Muscle layer of duodenum (tissue), 2 donors: Measurements from ENCODE around the gene SH3RF2.
A peak's percentile ranks its signal among the peaks of the same experiment; 100 is the strongest.

ENCODE experiments used
- H3K27ac ChIP-seq: one replicate; pipeline ENCODE4 v1.7.0; 2013; ENCODE audit warnings: mild to moderate bottlenecking, low read length
- H3K27me3 ChIP-seq: one replicate; pipeline ENCODE4 v1.7.0; 2013; ENCODE audit warnings: low read depth, mild to moderate bottlenecking, control low read depth, low read length
- H3K36me3 ChIP-seq, 2 donors: one replicate each; pipeline ENCODE4 v1.7.0; 2013; ENCODE audit warnings: low read length in 2 of 2, control low read depth in 1 of 2, mild to moderate bottlenecking in 1 of 2; ENCODE audit not compliant: insufficient read depth in 2 of 2, control insufficient read depth in 1 of 2
- H3K4me1 ChIP-seq, 2 donors: one replicate each; pipeline ENCODE4 v1.7.0; 2013; ENCODE audit warnings: low read length in 2 of 2, mild to moderate bottlenecking in 2 of 2, control low read depth in 1 of 2, moderate library complexity in 1 of 2; ENCODE audit not compliant: insufficient read depth in 2 of 2, control insufficient read depth in 1 of 2
- H3K4me3 ChIP-seq, 2 donors: one replicate each; pipeline ENCODE4 v1.7.0; 2013; ENCODE audit warnings: low read length in 2 of 2, low read depth in 1 of 2, mild to moderate bottlenecking in 1 of 2
- H3K9me3 ChIP-seq, 2 donors: one replicate each; pipeline ENCODE4 v1.7.0; 2013; ENCODE audit warnings: low read length in 2 of 2, control low read depth in 1 of 2, mild to moderate bottlenecking in 1 of 2; ENCODE audit not compliant: control insufficient read depth in 1 of 2
- donor health status: healthy.

SH3RF2 gene

DNA sequence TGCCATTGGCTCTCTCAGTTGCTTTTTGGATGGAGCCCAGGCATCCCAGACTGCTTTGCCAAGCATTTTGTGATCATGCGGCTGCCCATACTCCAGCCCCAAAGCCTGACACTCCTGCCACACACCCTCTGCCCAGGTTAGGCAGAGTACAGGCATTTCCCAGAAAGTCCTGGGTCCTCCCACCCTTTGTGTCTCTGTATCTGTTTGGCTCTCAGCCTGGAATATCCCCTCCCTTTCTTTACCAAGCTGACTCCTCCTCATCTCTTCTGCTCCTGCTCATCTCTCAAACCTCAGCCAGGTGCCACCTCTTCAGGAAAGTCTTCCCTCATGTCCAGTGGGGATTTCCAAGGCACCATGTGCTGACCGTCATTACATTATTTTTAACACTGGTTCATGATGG lies 14.3 kb upstream of the SH3RF2 start:
- H3K27ac ChIP-seq, result no peak overlapping the region
- no peak overlapping the region for H3K4me3 ChIP-seq
- H3K36me3 ChIP-seq, result no peaks in the 10 kb centered on the region

DNA sequence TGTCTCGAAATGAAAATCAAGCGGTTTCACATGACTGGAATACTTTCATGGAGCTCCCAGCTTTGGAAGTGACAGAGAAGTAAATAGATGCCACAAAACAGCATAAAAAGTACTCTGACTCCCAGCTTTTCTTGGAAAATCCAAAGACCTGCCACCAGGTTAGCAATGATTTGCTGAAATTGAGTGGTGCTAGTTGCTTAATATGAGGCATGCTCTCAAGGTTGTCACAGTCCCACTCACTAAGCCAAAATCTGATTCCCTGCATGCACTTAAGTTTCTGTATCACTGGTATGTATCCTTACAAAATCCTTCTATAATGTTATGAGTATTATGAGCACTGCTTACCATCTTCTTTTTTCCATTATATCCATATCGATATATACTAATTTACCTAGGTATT lies 13.0 kb upstream of the SH3RF2 start:
- no peaks in the 10 kb centered on the region for H3K9me3 ChIP-seq

More for the DNA sequence above, 14.3 kb upstream of the SH3RF2 start:
- Histone ChIP-seq H3K4me1 (no peaks in the 10 kb centered on the region), H3K27me3 (no peaks in the 10 kb centered on the region), H3K9me3 (no peaks in the 10 kb centered on the region)

DNA sequence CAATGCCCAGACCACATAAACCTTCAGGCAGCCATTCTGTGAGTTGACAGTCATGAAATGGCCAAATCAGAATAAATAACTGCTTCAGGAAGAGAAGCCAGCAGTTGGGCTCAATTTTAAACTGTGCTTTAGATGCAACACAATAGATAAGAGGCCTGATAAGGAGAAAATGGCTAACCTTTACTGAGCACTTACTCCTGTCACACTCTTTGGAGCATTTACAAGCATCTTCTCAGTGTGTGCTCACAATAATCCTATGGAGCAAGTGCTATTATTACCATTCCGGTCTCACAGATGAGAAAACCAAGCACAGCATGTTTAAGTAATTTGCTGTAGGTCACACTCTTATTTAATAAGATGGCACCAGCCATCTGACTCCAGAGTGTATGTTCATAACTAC lies 11.5 kb upstream of the SH3RF2 start:
- H3K4me3 ChIP-seq, result no peak overlapping the region
- H3K36me3 ChIP-seq, result no peaks in the 10 kb centered on the region
- no peaks in the 10 kb centered on the region for H3K9me3 ChIP-seq
- H3K4me1 ChIP-seq, result no peaks in the 10 kb centered on the region
- H3K27ac ChIP-seq, result no peak overlapping the region
- no peaks in the 10 kb centered on the region for H3K27me3 ChIP-seq

More for the DNA sequence above, 13.0 kb upstream of the SH3RF2 start:
- Histone ChIP-seq H3K27me3 (no peaks in the 10 kb centered on the region), H3K27ac (no peak overlapping the region), H3K4me3 (no peak overlapping the region), H3K4me1 (no peaks in the 10 kb centered on the region), H3K36me3 (no peaks in the 10 kb centered on the region)

DNA sequence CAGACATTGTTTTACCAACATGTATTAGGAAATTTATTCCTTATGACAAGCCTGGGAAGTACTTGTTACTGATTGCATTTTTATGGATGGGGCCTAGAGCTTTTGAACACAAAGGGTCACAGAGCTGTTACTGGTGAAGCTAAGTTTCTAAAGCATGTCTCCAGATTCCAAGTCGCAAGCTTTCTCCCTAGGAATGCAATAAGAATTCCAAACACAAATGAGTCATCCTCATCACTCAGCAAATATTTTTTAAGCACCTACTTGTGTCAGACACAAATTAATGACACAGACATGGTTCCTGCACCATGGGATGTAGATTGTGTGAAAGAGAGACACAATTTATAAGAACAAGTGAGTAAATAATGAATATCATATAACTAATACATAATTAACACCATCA lies 11.0 kb upstream of the SH3RF2 start:
- Histone ChIP-seq H3K27ac (no peak overlapping the region), H3K4me3 (no peak overlapping the region), H3K9me3 (no peaks in the 10 kb centered on the region), H3K36me3 (no peaks in the 10 kb centered on the region), H3K27me3 (no peaks in the 10 kb centered on the region), H3K4me1 (no peaks in the 10 kb centered on the region)

DNA sequence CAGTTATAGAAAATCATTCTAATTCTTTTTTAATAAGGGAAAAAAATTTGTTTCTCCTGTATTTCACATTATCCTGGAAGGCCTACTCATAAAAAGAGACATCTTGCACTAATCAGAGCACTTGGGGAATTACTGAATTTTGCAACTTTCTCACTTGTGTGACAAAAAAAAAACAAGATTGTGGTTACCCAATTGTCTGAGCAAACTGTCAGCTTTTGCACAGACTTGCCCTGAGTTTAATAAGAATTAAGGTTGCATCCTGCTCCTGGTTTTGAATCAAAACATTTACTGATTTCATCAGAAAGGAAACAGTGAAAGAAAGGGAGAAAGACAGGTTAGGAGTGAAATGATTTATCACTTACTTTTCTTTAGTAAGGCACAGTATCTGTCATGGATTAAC lies 10.6 kb upstream of the SH3RF2 start:
- Histone ChIP-seq H3K9me3 (no peaks in the 10 kb centered on the region), H3K36me3 (no peaks in the 10 kb centered on the region), H3K4me3 (no peak overlapping the region), H3K4me1 (no peaks in the 10 kb centered on the region), H3K27me3 (no peaks in the 10 kb centered on the region), H3K27ac (no peak overlapping the region)

DNA sequence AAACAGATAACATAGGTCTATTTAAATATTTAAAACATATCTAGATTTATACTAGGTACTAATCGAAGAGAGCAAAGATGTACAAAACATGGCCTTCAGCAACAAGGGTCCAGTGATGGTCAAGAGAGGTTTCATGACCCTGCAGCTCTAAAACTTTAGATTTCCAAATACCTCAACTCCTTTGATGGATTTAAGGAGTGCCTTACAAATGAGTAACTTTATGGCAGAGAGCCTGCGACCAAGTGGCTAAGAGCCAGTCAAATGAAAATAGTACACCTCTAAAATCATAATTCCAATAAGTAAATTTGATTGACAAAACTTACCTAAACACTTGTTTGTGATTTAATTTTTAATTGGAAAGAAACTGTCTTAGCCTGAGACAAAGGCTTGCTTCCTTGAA lies 4.7 kb upstream of the SH3RF2 start:
- H3K36me3 ChIP-seq, result no peaks in the 10 kb centered on the region
- no peaks in the 10 kb centered on the region for H3K27me3 ChIP-seq
- H3K9me3 ChIP-seq, result no peaks in the 10 kb centered on the region
- peaks cover 0 to 10% of the 10 kb centered on the region in 2 donors for H3K4me1 ChIP-seq
- H3K27ac ChIP-seq, result no peak overlapping the region
- no peak overlapping the region for H3K4me3 ChIP-seq

DNA sequence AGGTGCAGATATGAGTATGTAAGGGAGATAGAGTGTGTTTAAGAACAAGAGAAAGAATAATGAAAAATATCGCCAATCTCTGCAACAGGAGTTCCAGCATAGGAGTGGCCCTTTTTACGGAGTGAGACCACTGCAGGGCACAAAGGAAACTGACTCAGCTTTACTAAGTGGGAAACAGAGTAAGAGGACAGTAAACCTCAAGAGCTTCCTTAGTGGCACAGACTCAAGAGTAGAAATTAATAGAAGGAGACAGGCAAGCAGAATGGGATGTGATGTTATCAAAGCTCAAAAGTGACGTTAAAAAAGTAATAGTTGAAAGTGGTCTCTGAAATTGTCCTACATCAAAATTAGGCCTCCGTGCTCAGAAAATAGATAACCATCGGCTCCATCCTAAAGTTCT lies 2.1 kb upstream of the SH3RF2 start:
- Histone ChIP-seq H3K36me3 (no peaks in the 10 kb centered on the region), H3K27me3 (no peaks in the 10 kb centered on the region), H3K4me3 (no peak overlapping the region), H3K4me1 (peaks cover 0 to 11% of the 10 kb centered on the region in 2 donors), H3K9me3 (no peaks in the 10 kb centered on the region), H3K27ac (no peak overlapping the region)

DNA sequence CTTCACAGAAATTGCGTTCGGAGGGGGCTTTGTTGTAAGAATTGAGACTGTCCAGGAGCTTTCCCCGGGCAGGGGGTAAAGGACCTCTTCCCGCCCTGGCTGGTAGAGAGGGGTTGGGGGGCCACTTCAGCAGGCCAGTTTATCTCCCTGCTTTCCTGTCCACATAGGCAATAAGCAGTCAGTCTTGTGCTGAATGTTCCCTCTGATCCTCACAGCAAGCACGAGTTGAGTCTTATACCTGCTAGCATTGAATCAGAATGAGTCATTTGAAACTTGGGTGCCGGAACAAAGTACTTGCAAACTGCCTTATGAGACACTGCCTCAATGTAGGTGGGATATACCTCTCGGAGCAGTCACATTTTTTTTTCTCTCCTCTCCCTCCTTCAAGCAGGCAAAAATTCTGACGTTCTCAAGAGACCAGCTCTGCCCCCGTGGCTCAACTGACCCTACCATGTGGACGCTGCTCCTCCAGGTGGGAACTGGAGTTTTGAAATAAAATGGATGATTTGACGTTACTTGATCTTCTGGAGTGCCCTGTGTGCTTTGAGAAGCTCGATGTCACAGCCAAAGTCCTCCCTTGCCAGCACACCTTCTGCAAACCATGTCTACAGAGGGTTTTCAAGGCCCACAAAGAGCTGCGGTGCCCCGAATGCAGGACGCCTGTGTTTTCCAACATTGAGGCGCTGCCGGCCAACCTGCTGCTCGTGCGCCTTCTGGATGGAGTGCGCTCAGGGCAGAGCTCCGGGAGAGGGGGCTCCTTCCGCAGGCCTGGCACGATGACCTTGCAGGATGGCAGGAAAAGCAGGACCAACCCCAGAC lies 1.3 kb downstream of the SH3RF2 start:
- no peaks in the 10 kb centered on the region for H3K9me3 ChIP-seq
- H3K4me3 ChIP-seq, result peak overlapping the region; percentile 62 to 67
- peaks cover 0 to 14% of the 10 kb centered on the region in 2 donors for H3K4me1 ChIP-seq
- H3K36me3 ChIP-seq, result no peaks in the 10 kb centered on the region
- no peaks in the 10 kb centered on the region for H3K27me3 ChIP-seq
- H3K27ac ChIP-seq, result peak overlapping the region; percentile 56

DNA sequence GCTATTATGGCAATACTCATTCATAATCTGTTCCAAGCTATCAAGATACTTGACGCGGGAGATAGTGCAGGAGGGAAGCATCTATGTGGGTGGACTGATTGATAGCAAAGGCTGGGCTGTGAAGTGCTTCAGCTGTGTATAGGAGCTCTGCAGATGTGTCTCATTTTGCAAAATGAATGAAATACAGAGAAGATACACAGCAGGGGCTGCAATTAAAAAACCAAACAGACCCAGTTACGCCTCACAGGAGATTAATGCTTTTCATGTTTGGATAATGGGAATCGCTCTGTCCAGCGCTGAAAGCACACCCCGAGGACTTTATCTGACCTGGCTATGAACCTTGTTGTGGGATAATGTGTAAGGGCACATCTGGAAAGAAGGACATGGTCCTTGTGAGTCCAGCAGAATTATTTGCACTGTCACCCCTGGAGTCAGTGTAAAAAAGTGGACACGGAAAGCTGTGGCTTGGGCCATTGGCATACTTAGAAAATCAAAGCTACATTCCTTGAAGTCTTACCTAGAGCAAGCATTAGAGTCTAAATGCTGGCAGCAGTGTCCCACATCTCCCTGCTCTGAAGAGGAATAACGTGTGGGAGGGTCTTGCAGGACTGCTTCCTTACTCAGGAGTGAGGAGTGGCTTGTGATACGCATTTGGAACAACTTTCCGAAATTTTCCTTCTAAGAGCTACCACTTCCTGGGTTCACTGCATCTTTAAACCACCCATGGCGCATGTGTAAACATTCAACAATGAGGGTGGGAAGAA lies 2.6 kb downstream of the SH3RF2 start:
- Histone ChIP-seq H3K27me3 (no peaks in the 10 kb centered on the region), H3K9me3 (no peaks in the 10 kb centered on the region), H3K27ac (peak overlapping the region; percentile 19), H3K4me1 (peaks cover 0 to 14% of the 10 kb centered on the region in 2 donors), H3K4me3 (peak overlapping the region in 1 of 2 donors; percentile 67), H3K36me3 (no peaks in the 10 kb centered on the region)

DNA sequence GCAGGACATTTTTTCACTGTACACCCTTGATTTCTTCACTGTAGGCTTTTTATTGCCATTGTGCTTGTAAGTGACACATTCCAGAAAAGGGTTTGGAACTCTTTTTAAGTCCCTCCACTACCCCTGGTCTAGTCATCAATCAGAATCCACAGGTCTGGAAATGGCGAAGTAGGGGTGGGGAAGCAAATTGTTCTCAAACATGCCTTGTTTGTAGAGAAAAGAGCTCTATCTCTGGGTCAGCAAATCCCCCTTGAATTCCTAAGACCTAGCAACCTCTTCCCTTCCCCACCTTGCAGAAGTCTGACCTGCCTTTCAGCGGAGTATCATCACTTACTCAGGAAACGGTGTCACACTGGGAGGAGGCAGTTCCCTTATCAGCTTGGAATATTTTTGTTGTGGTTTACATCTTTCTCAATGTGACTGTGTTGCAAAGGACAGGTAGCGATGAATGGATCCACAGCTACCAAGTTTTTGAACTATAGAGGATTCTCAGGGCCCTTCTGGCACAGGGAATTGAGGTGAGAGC lies 3.2 kb downstream of the SH3RF2 start:
- H3K36me3 ChIP-seq, result no peaks in the 10 kb centered on the region
- H3K27me3 ChIP-seq, result no peaks in the 10 kb centered on the region
- no peaks in the 10 kb centered on the region for H3K9me3 ChIP-seq
- H3K4me1 ChIP-seq, result peaks cover 0 to 14% of the 10 kb centered on the region in 2 donors
- peak overlapping the region in 1 of 2 donors; percentile 67 for H3K4me3 ChIP-seq
- H3K27ac ChIP-seq, result no peak overlapping the region

DNA sequence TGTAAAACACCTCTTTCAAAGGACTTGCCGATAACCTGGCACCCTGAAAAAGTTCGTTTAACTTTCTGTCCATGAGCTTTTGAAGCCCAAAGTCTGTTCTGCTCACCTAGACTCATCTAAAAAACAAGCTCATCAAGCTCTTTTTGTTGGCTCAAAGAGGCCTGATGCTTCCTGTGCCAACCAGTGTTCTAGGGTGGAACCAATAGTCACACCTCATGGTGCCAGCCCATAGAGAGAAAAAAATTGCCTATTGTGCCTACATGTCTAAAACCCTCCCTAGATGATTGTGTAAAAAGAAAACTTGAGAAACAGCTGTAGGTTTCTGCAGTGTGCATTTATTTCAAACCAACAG lies 4.7 kb downstream of the SH3RF2 start:
- Histone ChIP-seq H3K27ac (no peak overlapping the region), H3K9me3 (no peaks in the 10 kb centered on the region), H3K27me3 (no peaks in the 10 kb centered on the region), H3K4me3 (no peak overlapping the region), H3K4me1 (peaks cover 0 to 10% of the 10 kb centered on the region in 2 donors), H3K36me3 (no peaks in the 10 kb centered on the region)
